Loucy (cell line): ENCODE results near the gene KCNQ5.

Experiments
- EZH2phosphoT487 ChIP-seq: fragments of 200-600 bp; IDR thresholded peaks from 2 replicates; pipeline ENCODE4 v1.6.1; 2018; ENCODE audit warnings: antibody characterized with exemption, mild to moderate bottlenecking, moderate library complexity, borderline replicate concordance
- TF ChIP-seq, protein P1 (sequence below): fragments of 200-600 bp; sonication (generic); conservative IDR thresholded peaks from 2 replicates; pipeline ENCODE4 v1.5.1; 2014; ENCODE audit warnings: mild to moderate bottlenecking, antibody characterized with exemption, low read length

DNA sequence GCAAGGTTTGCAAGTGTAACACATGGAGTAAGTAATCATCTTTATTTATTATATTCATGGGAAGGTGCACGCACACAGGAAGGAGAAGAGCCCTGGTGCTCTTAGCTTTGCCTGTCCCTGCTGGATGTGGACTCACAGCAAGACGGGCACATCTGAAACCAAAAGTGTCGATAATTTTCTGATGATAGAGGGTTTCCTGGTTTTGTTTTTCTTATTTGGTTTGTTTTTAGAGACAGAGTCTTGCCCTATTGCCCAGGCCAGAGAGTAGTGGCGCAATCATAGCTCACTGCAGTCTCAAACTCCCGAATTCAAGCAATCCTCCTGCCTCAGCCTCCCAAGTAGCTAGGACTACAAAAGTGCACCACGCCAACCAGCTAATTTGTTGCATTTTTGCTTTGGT lies 611.2 kb downstream of the KCNQ5 start:
- TF ChIP-seq, protein P1, sequence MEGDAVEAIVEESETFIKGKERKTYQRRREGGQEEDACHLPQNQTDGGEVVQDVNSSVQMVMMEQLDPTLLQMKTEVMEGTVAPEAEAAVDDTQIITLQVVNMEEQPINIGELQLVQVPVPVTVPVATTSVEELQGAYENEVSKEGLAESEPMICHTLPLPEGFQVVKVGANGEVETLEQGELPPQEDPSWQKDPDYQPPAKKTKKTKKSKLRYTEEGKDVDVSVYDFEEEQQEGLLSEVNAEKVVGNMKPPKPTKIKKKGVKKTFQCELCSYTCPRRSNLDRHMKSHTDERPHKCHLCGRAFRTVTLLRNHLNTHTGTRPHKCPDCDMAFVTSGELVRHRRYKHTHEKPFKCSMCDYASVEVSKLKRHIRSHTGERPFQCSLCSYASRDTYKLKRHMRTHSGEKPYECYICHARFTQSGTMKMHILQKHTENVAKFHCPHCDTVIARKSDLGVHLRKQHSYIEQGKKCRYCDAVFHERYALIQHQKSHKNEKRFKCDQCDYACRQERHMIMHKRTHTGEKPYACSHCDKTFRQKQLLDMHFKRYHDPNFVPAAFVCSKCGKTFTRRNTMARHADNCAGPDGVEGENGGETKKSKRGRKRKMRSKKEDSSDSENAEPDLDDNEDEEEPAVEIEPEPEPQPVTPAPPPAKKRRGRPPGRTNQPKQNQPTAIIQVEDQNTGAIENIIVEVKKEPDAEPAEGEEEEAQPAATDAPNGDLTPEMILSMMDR: no peak
- TF ChIP-seq EZH2phosphoT487: no peak
